Central memory CD8-positive, alpha-beta T cell (primary cell): Measurements from ENCODE around the gene PIGM.

Source experiments
- ATAC-seq: fragments of 150-1000 bp; cut with Tn5 transposase; replicated peaks from 2 replicates; pipeline ENCODE4 v1.10.0; 2022; ENCODE audit warnings: mild to moderate bottlenecking, moderate FRiP score, moderate number of reproducible peaks; ENCODE audit not compliant: poor library complexity, severe bottlenecking; ENCODE audit errors: extremely low read depth
- DNase-seq, 2 donors: peaks; one replicate each; pipeline ENCODE4 v3.0.0; 2021; ENCODE audit warnings: low spot score in 2 of 2
- H3K27ac Mint-ChIP-seq: one replicate; pipeline ENCODE4 v1.8.0; 2022; ENCODE audit warnings: low read depth, mild to moderate bottlenecking, moderate library complexity, mixed read lengths
- H3K27me3 Mint-ChIP-seq: one replicate; pipeline ENCODE4 v1.8.0; 2022; ENCODE audit warnings: mixed read lengths
- H3K36me3 Mint-ChIP-seq: one replicate; pipeline ENCODE4 v1.8.0; 2022; ENCODE audit warnings: mild to moderate bottlenecking, moderate library complexity, mixed read lengths; ENCODE audit not compliant: insufficient read depth
- H3K4me1 Mint-ChIP-seq: one replicate; pipeline ENCODE4 v1.8.0; 2022; ENCODE audit warnings: mixed read lengths
- H3K4me3 Mint-ChIP-seq: one replicate; pipeline ENCODE4 v1.8.0; 2022; ENCODE audit warnings: mild to moderate bottlenecking, moderate library complexity, mixed read lengths
- H3K9me3 Mint-ChIP-seq: one replicate; pipeline ENCODE4 v1.8.0; 2022; ENCODE audit warnings: mixed read lengths

Gene PIGM

GRCh38 chr1:160007577-160008200 lies 24.1 kb downstream of the PIGM start:
- peaks cover 24% of the 10 kb centered on the region for H3K27me3 Mint-ChIP-seq
- no peak for DNase-seq
- H3K27ac Mint-ChIP-seq, result no peak overlapping the region
- H3K4me1 Mint-ChIP-seq, result no peaks in the 10 kb centered on the region
- no peaks in the 10 kb centered on the region for H3K36me3 Mint-ChIP-seq
- H3K4me3 Mint-ChIP-seq, result no peak overlapping the region
- ATAC-seq, result no peak
- H3K9me3 Mint-ChIP-seq, result no peaks in the 10 kb centered on the region

GRCh38 chr1:160006312-160006940 lies 25.4 kb downstream of the PIGM start:
- Mint-ChIP-seq H3K27me3 (peaks cover 24% of the 10 kb centered on the region), H3K4me3 (no peak overlapping the region), H3K4me1 (no peaks in the 10 kb centered on the region), H3K27ac (no peak overlapping the region), H3K9me3 (no peaks in the 10 kb centered on the region), H3K36me3 (no peaks in the 10 kb centered on the region)
- peak; percentile 81 for ATAC-seq
- DNase-seq, result peak; percentile 42 to 44

- Mint-ChIP-seq H3K4me1 (no peaks in the 10 kb centered on the region), H3K36me3 (no peaks in the 10 kb centered on the region), H3K4me3 (no peak overlapping the region), H3K27me3 (peaks cover 14% of the 10 kb centered on the region), H3K9me3 (no peaks in the 10 kb centered on the region), H3K27ac (no peak overlapping the region)
- ATAC-seq (no peak), DNase-seq (no peak)
Measured at GRCh38 chr1:160005070-160005469, 26.7 kb downstream of the PIGM start.

GRCh38 chr1:160004425-160004824 lies 27.4 kb downstream of the PIGM start:
- H3K36me3 Mint-ChIP-seq, result no peaks in the 10 kb centered on the region
- no peaks in the 10 kb centered on the region for H3K4me1 Mint-ChIP-seq
- H3K4me3 Mint-ChIP-seq, result no peak overlapping the region
- peaks cover 7% of the 10 kb centered on the region for H3K27me3 Mint-ChIP-seq
- DNase-seq (no peak), ATAC-seq (no peak)
- H3K27ac Mint-ChIP-seq, result no peak overlapping the region
- no peaks in the 10 kb centered on the region for H3K9me3 Mint-ChIP-seq

- no peaks in the 10 kb centered on the region for H3K9me3 Mint-ChIP-seq
- ATAC-seq, result no peak
- H3K4me1 Mint-ChIP-seq, result no peaks in the 10 kb centered on the region
- H3K4me3 Mint-ChIP-seq, result no peak overlapping the region
- H3K27ac Mint-ChIP-seq, result no peak overlapping the region
- DNase-seq, result no peak
- no peaks in the 10 kb centered on the region for H3K36me3 Mint-ChIP-seq
- H3K27me3 Mint-ChIP-seq, result peaks cover 3% of the 10 kb centered on the region
Measured at GRCh38 chr1:160004001-160004400, 27.8 kb downstream of the PIGM start.

GRCh38 chr1:160001440-160001839 lies 30.4 kb downstream of the PIGM start:
- no peak overlapping the region for H3K27ac Mint-ChIP-seq
- DNase-seq (no peak), ATAC-seq (no peak)
- no peak overlapping the region for H3K4me3 Mint-ChIP-seq
- H3K36me3 Mint-ChIP-seq, result no peaks in the 10 kb centered on the region
- H3K9me3 Mint-ChIP-seq, result no peaks in the 10 kb centered on the region
- H3K4me1 Mint-ChIP-seq, result no peaks in the 10 kb centered on the region
- peaks cover 7% of the 10 kb centered on the region for H3K27me3 Mint-ChIP-seq

- H3K4me1 Mint-ChIP-seq, result no peaks in the 10 kb centered on the region
- no peak overlapping the region for H3K4me3 Mint-ChIP-seq
Measured at GRCh38 chr1:159999204-159999603, 32.6 kb downstream of the PIGM start.

GRCh38 chr1:159996653-159997052 lies 35.1 kb downstream of the PIGM start:
- Mint-ChIP-seq H3K27me3 (peaks cover 44% of the 10 kb centered on the region), H3K36me3 (no peaks in the 10 kb centered on the region), H3K4me1 (no peaks in the 10 kb centered on the region), H3K4me3 (no peak overlapping the region), H3K9me3 (no peaks in the 10 kb centered on the region), H3K27ac (no peak overlapping the region)
- ATAC-seq (no peak), DNase-seq (no peak)

More at GRCh38 chr1:159999204-159999603, 32.6 kb downstream of the PIGM start:
- H3K27me3 Mint-ChIP-seq, result peaks cover 25% of the 10 kb centered on the region
- H3K27ac Mint-ChIP-seq, result no peak overlapping the region
- H3K9me3 Mint-ChIP-seq, result no peaks in the 10 kb centered on the region
- ATAC-seq (no peak), DNase-seq (no peak)
- no peaks in the 10 kb centered on the region for H3K36me3 Mint-ChIP-seq

GRCh38 chr1:159994896-159995295 lies 36.9 kb downstream of the PIGM start:
- Mint-ChIP-seq H3K4me1 (no peaks in the 10 kb centered on the region), H3K9me3 (no peaks in the 10 kb centered on the region), H3K27me3 (peaks cover 54% of the 10 kb centered on the region), H3K27ac (no peak overlapping the region), H3K36me3 (no peaks in the 10 kb centered on the region), H3K4me3 (no peak overlapping the region)
- DNase-seq, result no peak
- no peak for ATAC-seq

- peaks cover 63% of the 10 kb centered on the region for H3K27me3 Mint-ChIP-seq
Measured at GRCh38 chr1:159993911-159994310, 37.9 kb downstream of the PIGM start.

GRCh38 chr1:159992161-159992560 lies 39.6 kb downstream of the PIGM start:
- H3K4me1 Mint-ChIP-seq, result no peaks in the 10 kb centered on the region
- no peaks in the 10 kb centered on the region for H3K36me3 Mint-ChIP-seq
- DNase-seq, result no peak
- ATAC-seq, result no peak
- H3K27ac Mint-ChIP-seq, result no peak overlapping the region
- H3K4me3 Mint-ChIP-seq, result no peak overlapping the region
- peaks cover 74% of the 10 kb centered on the region for H3K27me3 Mint-ChIP-seq
- H3K9me3 Mint-ChIP-seq, result no peaks in the 10 kb centered on the region

More at GRCh38 chr1:159993911-159994310, 37.9 kb downstream of the PIGM start:
- ATAC-seq (no peak), DNase-seq (no peak)
- Mint-ChIP-seq H3K9me3 (no peaks in the 10 kb centered on the region), H3K4me3 (no peak overlapping the region), H3K27ac (no peak overlapping the region), H3K36me3 (no peaks in the 10 kb centered on the region), H3K4me1 (no peaks in the 10 kb centered on the region)

GRCh38 chr1:159991513-159991912 lies 40.3 kb downstream of the PIGM start:
- H3K9me3 Mint-ChIP-seq, result no peaks in the 10 kb centered on the region
- H3K27me3 Mint-ChIP-seq, result peaks cover 71% of the 10 kb centered on the region
- ATAC-seq, result no peak
- no peaks in the 10 kb centered on the region for H3K4me1 Mint-ChIP-seq
- DNase-seq, result no peak
- no peaks in the 10 kb centered on the region for H3K36me3 Mint-ChIP-seq
- H3K4me3 Mint-ChIP-seq, result no peak overlapping the region
- H3K27ac Mint-ChIP-seq, result no peak overlapping the region

GRCh38 chr1:159990005-159990404 lies 41.8 kb downstream of the PIGM start:
- no peak overlapping the region for H3K27ac Mint-ChIP-seq
- H3K4me1 Mint-ChIP-seq, result no peaks in the 10 kb centered on the region
- no peaks in the 10 kb centered on the region for H3K36me3 Mint-ChIP-seq
- H3K27me3 Mint-ChIP-seq, result peaks cover 56% of the 10 kb centered on the region
- no peaks in the 10 kb centered on the region for H3K9me3 Mint-ChIP-seq
- no peak for DNase-seq
- no peak for ATAC-seq
- H3K4me3 Mint-ChIP-seq, result no peak overlapping the region
